NCI-H2196 treated with DMSO at 0.1 percent for 48 hours (cell line): ENCODE measurements around the gene TRIM29.

Experiments used
- DNase-seq: peaks from one replicate; lab custom pipeline; 2025; ENCODE audit not compliant: unreplicated experiment; lab: John Stamatoyannopoulos, UW

The TRIM29 gene

GRCh38 chr11:120064341-120064740, 73.6 kb downstream of the TRIM29 start:
- no peak for DNase-seq

GRCh38 chr11:120063686-120064340, 74.1 kb downstream of the TRIM29 start:
- no peak for DNase-seq

- no peak for DNase-seq
These were observed 75.4 kb downstream of the TRIM29 start for GRCh38 chr11:120062561-120062930.

GRCh38 chr11:120061761-120062560, 76.0 kb downstream of the TRIM29 start:
- DNase-seq, result no peak
